HG03064 (cell line): ENCODE measurements around the gene PHOSPHO1.

Experiments
- ATAC-seq: cut with Tn5 transposase; IDR thresholded peaks from one replicate; pipeline ENCODE4 v1.9.1; 2021; ENCODE audit warnings: low read depth; ENCODE audit not compliant: unreplicated experiment

Gene PHOSPHO1

GRCh38 chr17:49247944-49248343 is 17.4 kb upstream of the PHOSPHO1 start:
- no peak for ATAC-seq

- ATAC-seq = no peak
Measured at GRCh38 chr17:49244839-49245238, 14.3 kb upstream of the PHOSPHO1 start.

- no peak for ATAC-seq
Measured at GRCh38 chr17:49242813-49243212, 12.2 kb upstream of the PHOSPHO1 start.

GRCh38 chr17:49241692-49242397 is 11.3 kb upstream of the PHOSPHO1 start:
- ATAC-seq = no peak

- no peak for ATAC-seq
Measured at GRCh38 chr17:49241040-49241439, 10.5 kb upstream of the PHOSPHO1 start.

GRCh38 chr17:49240619-49241018 is 10.0 kb upstream of the PHOSPHO1 start:
- no peak for ATAC-seq

- no peak for ATAC-seq
Measured at GRCh38 chr17:49239963-49240362, 9.4 kb upstream of the PHOSPHO1 start.

GRCh38 chr17:49235896-49236295 is 5.3 kb upstream of the PHOSPHO1 start:
- no peak for ATAC-seq

GRCh38 chr17:49234509-49235080 is 4.0 kb upstream of the PHOSPHO1 start:
- no peak for ATAC-seq

- ATAC-seq = no peak
Measured at GRCh38 chr17:49231563-49231894, 942 bp upstream of the PHOSPHO1 start.

- peak; percentile 13 for ATAC-seq
Measured at GRCh38 chr17:49229805-49230600, 584 bp downstream of the PHOSPHO1 start.

GRCh38 chr17:49229076-49229804 is 1.3 kb downstream of the PHOSPHO1 start:
- no peak for ATAC-seq

GRCh38 chr17:49227436-49228261 is 2.9 kb downstream of the PHOSPHO1 start:
- no peak for ATAC-seq

GRCh38 chr17:49226771-49227435 is 3.7 kb downstream of the PHOSPHO1 start:
- ATAC-seq = no peak

- ATAC-seq = no peak
Measured at GRCh38 chr17:49225554-49226236, 4.9 kb downstream of the PHOSPHO1 start.

GRCh38 chr17:49224997-49225337 is 5.6 kb downstream of the PHOSPHO1 start:
- no peak for ATAC-seq

GRCh38 chr17:49224198-49224996 is 6.2 kb downstream of the PHOSPHO1 start:
- ATAC-seq = no peak

GRCh38 chr17:49223517-49224197 is 6.9 kb downstream of the PHOSPHO1 start:
- ATAC-seq = no peak
